ENCODE data around the gene ENTPD3.

Gene ENTPD3

GRCh38 chr3:40382617-40382979, 4.4 kb upstream of the ENTPD3 start:
- ATAC-seq: no peak
- TF ChIP-seq ZNF565 (CRISPR knock-in tag; conservative IDR thresholded peaks at IDR 0.05; ENCODE audit: low read depth) (no peak), CREB5 (CRISPR knock-in tag; IDR thresholded peaks at IDR 0.05; ENCODE audit: low read depth) (no peak), ISL1 (CRISPR knock-in tag; IDR thresholded peaks at IDR 0.05) (no peak), CSRNP3 (CRISPR knock-in tag; IDR thresholded peaks at IDR 0.05) (no peak), TCF4 (CRISPR knock-in tag; IDR thresholded peaks at IDR 0.05; ENCODE audit: borderline replicate concordance) (no peak), ZFP3 (CRISPR knock-in tag; IDR thresholded peaks at IDR 0.05) (no peak), TOX (CRISPR knock-in tag; IDR thresholded peaks at IDR 0.05; ENCODE audit: borderline replicate concordance) (no peak), ZC3H10 (CRISPR knock-in tag; IDR thresholded peaks at IDR 0.05) (no peak), GLIS3 (CRISPR knock-in tag; IDR thresholded peaks at IDR 0.05) (no peak), TSHZ2 (CRISPR knock-in tag; IDR thresholded peaks at IDR 0.05) (no peak)

- no peak for ATAC-seq
- TF ChIP-seq BACH2 (CRISPR knock-in tag; IDR thresholded peaks at IDR 0.05; ENCODE audit: borderline replicate concordance) (no peak), ZNF70 (CRISPR knock-in tag; IDR thresholded peaks at IDR 0.05) (no peak), TOX (CRISPR knock-in tag; IDR thresholded peaks at IDR 0.05; ENCODE audit: borderline replicate concordance) (no peak), ESRRG (CRISPR knock-in tag; IDR thresholded peaks at IDR 0.05) (no peak), ZC3H10 (CRISPR knock-in tag; IDR thresholded peaks at IDR 0.05) (no peak), POU6F1 (CRISPR knock-in tag; IDR thresholded peaks at IDR 0.05; ENCODE audit: borderline replicate concordance, low read depth) (no peak), TCF4 (CRISPR knock-in tag; IDR thresholded peaks at IDR 0.05; ENCODE audit: borderline replicate concordance) (no peak), ZNF8 (CRISPR knock-in tag; IDR thresholded peaks at IDR 0.05) (no peak)
These were observed 771 bp upstream of the ENTPD3 start for GRCh38 chr3:40386213-40386612.

- ATAC-seq: no peak
- TF ChIP-seq CREB5 (CRISPR knock-in tag; IDR thresholded peaks at IDR 0.05; ENCODE audit: low read depth) (no peak), GLIS3 (CRISPR knock-in tag; IDR thresholded peaks at IDR 0.05) (no peak), PATZ1 (CRISPR knock-in tag; IDR thresholded peaks at IDR 0.05; ENCODE audit: borderline replicate concordance) (no peak), ZFP3 (CRISPR knock-in tag; IDR thresholded peaks at IDR 0.05) (no peak), ZNF70 (CRISPR knock-in tag; IDR thresholded peaks at IDR 0.05) (no peak), TOX (CRISPR knock-in tag; IDR thresholded peaks at IDR 0.05; ENCODE audit: borderline replicate concordance) (no peak), ESRRG (CRISPR knock-in tag; IDR thresholded peaks at IDR 0.05) (no peak), TSHZ2 (CRISPR knock-in tag; IDR thresholded peaks at IDR 0.05) (no peak), ZFP30 (CRISPR knock-in tag; IDR thresholded peaks at IDR 0.05) (no peak), ARNTL (CRISPR knock-in tag; IDR thresholded peaks at IDR 0.05; ENCODE audit: borderline replicate concordance, low read depth) (no peak), BACH2 (CRISPR knock-in tag; IDR thresholded peaks at IDR 0.05; ENCODE audit: borderline replicate concordance) (no peak), PPARA (CRISPR knock-in tag; IDR thresholded peaks at IDR 0.05; ENCODE audit: borderline replicate concordance) (no peak), SNAI2 (CRISPR knock-in tag; IDR thresholded peaks at IDR 0.05) (no peak), CSRNP3 (CRISPR knock-in tag; IDR thresholded peaks at IDR 0.05) (no peak), ZC3H10 (CRISPR knock-in tag; IDR thresholded peaks at IDR 0.05) (no peak)
These were observed 891 bp downstream of the ENTPD3 start for GRCh38 chr3:40387895-40388254.

Measured in SK-N-SH treated with all-trans-retinoic acid at 6 μM for 48 hours (cell line).